OCI-LY3 (cell line): ENCODE data around the gene SLCO2A1.

ENCODE experiments used
- H2AFZ ChIP-seq: fragments of 200-600, 300-600 bp; shearing (Covaris generic); 2 replicates; pipeline ENCODE4 v1.6.0; 2014; ENCODE audit warnings: antibody characterized with exemption, low read depth, low read length
- H3K27ac ChIP-seq: fragments of 200-600, 300-600 bp; sonication (generic); 2 replicates; pipeline ENCODE4 v1.5.1; 2014; ENCODE audit warnings: mild to moderate bottlenecking, low read length, moderate library complexity, mixed read lengths
- H3K27me3 ChIP-seq: fragments of 200-600, 300-600 bp; sonication (generic); 2 replicates; pipeline ENCODE4 v1.6.1; 2014; ENCODE audit warnings: low read depth, low read length, mixed read lengths
- H3K36me3 ChIP-seq: fragments of 200-600, 300-600 bp; sonication (generic); replicated peaks from 2 replicates; pipeline ENCODE3; 2014; ENCODE audit warnings: low read depth, low read length, mixed read lengths
- H3K4me1 ChIP-seq: fragments of 300-600, 200-600 bp; sonication (generic); 2 replicates; pipeline ENCODE4 v1.6.1; 2014; ENCODE audit warnings: low read length, mixed read lengths
- H3K4me2 ChIP-seq: fragments of 200-600, 300-600 bp; sonication (generic); 2 replicates; pipeline ENCODE4 v1.6.1; 2014; ENCODE audit warnings: low read length, mixed read lengths
- H3K4me3 ChIP-seq: fragments of 300-600, 200-600 bp; sonication (generic); 2 replicates; pipeline ENCODE4 v1.5.1; 2014; ENCODE audit warnings: antibody characterized with exemption, mild to moderate bottlenecking, low read length, moderate library complexity
- H3K79me2 ChIP-seq: fragments of 300-600, 200-600 bp; shearing (Covaris generic); 2 replicates; pipeline ENCODE4 v1.6.1; 2014; ENCODE audit warnings: mild to moderate bottlenecking, low read length, mixed read lengths
- H3K9ac ChIP-seq: fragments of 300-600, 200-600 bp; shearing (Covaris generic); 2 replicates; pipeline ENCODE4 v1.6.0; 2014; ENCODE audit warnings: mild to moderate bottlenecking, low read length, moderate library complexity
- H3K9me3 ChIP-seq: fragments of 200-600, 300-600 bp; shearing (Covaris generic); 2 replicates; pipeline ENCODE4 v1.6.1; 2014; ENCODE audit warnings: low read length, mixed read lengths; ENCODE audit not compliant: insufficient read depth
- H4K20me1 ChIP-seq: fragments of 200-600, 300-600 bp; sonication (generic); 2 replicates; pipeline ENCODE4 v1.6.1; 2016; ENCODE audit warnings: low read length, mixed read lengths; ENCODE audit not compliant: insufficient read depth
- EZH2phosphoT487 ChIP-seq: fragments of 200-600 bp; shearing (Covaris generic); IDR thresholded peaks from 2 replicates; pipeline ENCODE4 v1.6.1; 2018; ENCODE audit warnings: antibody characterized with exemption, mixed run types, low read depth
- TF ChIP-seq, protein P1 (sequence below): fragments of 200-600, 300-600 bp; sonication (generic); IDR thresholded peaks from 2 replicates; pipeline ENCODE4 v1.5.1; 2014; ENCODE audit warnings: antibody characterized with exemption, low read length, low read depth

SLCO2A1 gene

DNA sequence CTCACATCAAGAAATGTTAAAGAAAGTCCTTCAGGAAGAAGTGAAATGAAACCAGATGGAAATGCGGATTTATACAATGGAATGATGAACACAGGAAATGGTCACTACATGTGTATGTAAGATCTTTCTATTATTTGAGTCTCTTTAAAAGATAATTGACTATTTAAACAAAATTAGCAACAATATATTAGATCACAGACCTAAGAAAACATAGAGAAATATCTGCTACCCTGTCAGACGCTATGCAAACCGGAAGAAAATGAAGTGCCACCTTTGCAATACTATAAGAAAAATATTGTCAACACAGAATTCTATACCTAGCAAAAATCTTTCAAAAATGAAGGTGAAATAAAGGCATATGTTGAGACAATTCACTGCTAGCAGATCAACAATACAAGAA is 151.2 kb downstream of the SLCO2A1 start:
- Histone ChIP-seq H3K9ac (no peak overlapping the region), H3K27ac (no peak overlapping the region), H4K20me1 (no peaks in the 10 kb centered on the region), H3K4me2 (no peak overlapping the region), H3K36me3 (no peaks in the 10 kb centered on the region), H2AFZ (no peak overlapping the region), H3K9me3 (0 out of 2 replicates have a peak, but pooled peaks cover 4% of the 10 kb centered on the region), H3K4me3 (no peak overlapping the region), H3K4me1 (no peaks in the 10 kb centered on the region), H3K27me3 (peaks cover 17% of the 10 kb centered on the region), H3K79me2 (no peaks in the 10 kb centered on the region)
- no peak for TF ChIP-seq EZH2phosphoT487
- TF ChIP-seq, protein P1, sequence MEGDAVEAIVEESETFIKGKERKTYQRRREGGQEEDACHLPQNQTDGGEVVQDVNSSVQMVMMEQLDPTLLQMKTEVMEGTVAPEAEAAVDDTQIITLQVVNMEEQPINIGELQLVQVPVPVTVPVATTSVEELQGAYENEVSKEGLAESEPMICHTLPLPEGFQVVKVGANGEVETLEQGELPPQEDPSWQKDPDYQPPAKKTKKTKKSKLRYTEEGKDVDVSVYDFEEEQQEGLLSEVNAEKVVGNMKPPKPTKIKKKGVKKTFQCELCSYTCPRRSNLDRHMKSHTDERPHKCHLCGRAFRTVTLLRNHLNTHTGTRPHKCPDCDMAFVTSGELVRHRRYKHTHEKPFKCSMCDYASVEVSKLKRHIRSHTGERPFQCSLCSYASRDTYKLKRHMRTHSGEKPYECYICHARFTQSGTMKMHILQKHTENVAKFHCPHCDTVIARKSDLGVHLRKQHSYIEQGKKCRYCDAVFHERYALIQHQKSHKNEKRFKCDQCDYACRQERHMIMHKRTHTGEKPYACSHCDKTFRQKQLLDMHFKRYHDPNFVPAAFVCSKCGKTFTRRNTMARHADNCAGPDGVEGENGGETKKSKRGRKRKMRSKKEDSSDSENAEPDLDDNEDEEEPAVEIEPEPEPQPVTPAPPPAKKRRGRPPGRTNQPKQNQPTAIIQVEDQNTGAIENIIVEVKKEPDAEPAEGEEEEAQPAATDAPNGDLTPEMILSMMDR: no peak
